ENCODE results near the gene FLRT3.

The FLRT3 gene

GRCh38 chr20:14313341-14314020 is 23.9 kb downstream of the FLRT3 start:
- no peak for DNase-seq

DNA sequence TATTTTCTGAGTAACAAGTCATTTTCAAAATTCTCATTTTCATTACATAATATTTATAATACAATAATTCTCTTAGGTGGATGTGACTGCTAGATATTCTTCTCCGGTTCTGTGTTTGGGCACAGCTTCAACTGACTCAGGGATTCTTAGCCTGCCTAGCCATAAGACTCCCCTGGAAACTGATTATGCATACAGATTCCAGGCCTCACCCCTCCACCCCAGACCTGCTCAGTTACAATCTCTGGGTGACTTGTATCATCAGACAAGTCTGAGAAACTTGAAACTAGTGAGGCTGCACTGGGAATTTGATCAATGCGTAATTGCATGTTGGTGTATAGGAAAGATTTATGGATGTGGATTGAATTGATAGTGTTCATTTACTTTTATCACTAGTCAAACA is 25.4 kb downstream of the FLRT3 start:
- no peak for DNase-seq

- DNase-seq = no peak
Measured at GRCh38 chr20:14310977-14311627, 26.3 kb downstream of the FLRT3 start.

DNA sequence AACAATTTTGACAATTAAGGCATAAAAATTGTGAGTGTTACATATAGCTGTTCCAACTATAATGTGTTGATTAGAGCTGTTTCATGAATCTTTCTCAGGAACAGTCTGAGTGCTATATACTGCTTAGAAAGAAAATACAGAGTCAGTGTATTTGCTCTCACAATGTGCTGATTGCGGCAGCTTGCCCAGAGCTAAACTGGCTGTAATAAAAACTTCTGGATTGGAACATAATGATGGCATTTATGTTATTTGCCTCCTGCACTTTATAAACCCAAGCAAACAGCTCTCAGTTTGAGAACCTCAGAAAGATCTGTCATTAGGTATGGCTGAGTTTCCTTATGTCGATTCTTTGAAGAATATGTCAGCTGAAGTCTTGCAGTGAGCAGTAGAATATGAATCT is 29.5 kb downstream of the FLRT3 start:
- no peak for DNase-seq

GRCh38 chr20:14304472-14304871 is 32.9 kb downstream of the FLRT3 start:
- no peak for DNase-seq

DNA sequence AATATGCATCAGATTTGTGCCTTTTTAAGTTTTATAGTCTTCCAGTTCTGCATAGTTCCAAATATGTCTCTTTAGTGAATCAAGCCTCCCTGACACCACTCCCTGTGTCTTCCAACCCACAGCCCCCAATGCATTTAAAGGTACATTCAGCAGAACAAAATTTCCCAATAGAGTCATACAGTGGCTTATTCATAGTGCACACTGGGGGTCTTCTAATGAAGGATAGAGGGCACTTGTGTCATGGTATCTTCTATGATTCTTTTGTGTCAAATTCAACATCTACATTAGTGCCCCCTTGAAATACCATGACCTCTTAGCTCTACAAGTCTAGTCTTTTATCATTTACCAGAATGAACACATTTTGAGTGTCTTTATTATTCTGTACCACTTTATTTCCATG is 33.8 kb downstream of the FLRT3 start:
- no peak for DNase-seq

- no peak for DNase-seq
Measured at GRCh38 chr20:14303106-14303505, 34.3 kb downstream of the FLRT3 start.

DNA sequence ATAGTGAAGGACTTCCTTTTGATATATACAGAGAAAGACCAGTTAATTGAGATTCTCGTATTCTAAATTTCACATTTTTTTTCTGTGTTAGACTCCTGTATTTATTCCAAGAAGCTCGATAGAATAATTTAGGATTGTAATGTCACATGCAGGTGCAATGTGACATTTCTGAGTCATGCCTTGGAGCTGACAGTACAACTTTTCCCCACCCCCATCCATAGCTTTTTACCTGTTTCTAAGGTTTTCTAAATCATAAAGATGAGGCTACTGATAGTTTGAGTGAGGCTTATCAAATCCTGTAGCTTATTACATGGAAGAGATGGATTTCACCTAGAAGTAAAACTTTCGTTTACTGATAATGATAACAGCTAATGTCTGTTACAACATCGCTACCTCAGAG is 37.6 kb downstream of the FLRT3 start:
- DNase-seq = no peak

- DNase-seq = no peak
Measured at GRCh38 chr20:14295770-14296309, 41.6 kb downstream of the FLRT3 start.

GRCh38 chr20:14295238-14295637 is 42.2 kb downstream of the FLRT3 start:
- DNase-seq = no peak

DNA sequence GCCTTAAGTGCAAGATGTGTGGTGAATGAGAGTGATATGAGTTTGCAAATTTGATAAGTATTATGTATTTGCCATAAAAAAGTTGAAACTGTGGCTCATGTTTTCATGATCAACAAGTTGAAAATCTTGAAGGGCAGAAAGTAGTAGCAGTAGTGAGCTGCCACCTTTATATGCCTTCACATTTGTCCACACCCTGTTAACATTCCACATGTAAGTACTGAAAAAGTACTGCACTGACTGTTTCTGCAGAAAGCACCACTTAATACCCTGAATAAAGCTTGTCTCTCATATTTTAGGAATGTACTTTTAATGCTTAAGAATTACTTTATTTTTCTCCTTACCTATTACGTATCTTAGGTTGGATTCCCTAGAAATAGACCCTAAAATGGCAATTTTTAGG is 45.9 kb downstream of the FLRT3 start:
- no peak for DNase-seq

GRCh38 chr20:14288341-14289330 is 48.8 kb downstream of the FLRT3 start:
- DNase-seq = no peak

GRCh38 chr20:14284443-14284842 is 53.0 kb downstream of the FLRT3 start:
- DNase-seq = no peak

DNA sequence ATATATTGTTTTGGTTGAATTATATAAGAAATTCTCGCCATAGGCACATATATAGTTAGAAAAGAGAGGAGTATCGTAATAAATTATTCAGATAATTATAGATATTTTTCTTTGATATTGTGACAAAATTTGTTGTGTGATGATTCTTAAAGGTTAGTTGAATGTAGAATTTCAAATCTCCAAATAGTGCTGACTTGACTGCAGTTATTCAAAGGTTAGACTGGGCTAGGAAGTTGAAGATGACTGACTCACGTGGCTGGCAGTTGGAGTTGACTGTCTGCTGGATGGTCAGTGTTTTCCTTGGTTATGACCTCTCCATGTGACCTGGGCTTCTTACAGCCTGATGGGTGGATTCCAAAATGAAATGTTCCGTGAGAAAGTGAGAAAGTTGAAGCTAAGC is 55.3 kb downstream of the FLRT3 start:
- no peak for DNase-seq

All from hematopoietic multipotent progenitor cell treated with erythropoietin and hydrocortisone succinate and interleukin-3 and kit ligand, for 6 days (in vitro differentiated cells).